ENCODE measurements around the gene TLX1. TPM values are rescaled to one million over a fixed set of nuclear protein-coding genes. Genes with fewer than 3 reads are reported as not detected.

Gene TLX1
- total RNA-seq, 1 experiment from 2014 or later, result not detected

- H3K36me3 ChIP-seq (ENCODE audit: low read depth), result no peaks in the 10 kb centered on the region
- peaks cover 63% of the 10 kb centered on the region for H3K27me3 ChIP-seq (ENCODE audit: insufficient read depth, low read depth)
- H2AFZ ChIP-seq, result no peak overlapping the region
- H4K20me1 ChIP-seq (ENCODE audit: insufficient read depth), result no peaks in the 10 kb centered on the region
- BruUV-seq (replicated peaks), result no TSS peak
- no peak for DNase-seq
- H3K4me1 ChIP-seq (replicated peaks; ENCODE audit: insufficient read depth), result no peaks in the 10 kb centered on the region
- no peak overlapping the region for H3K27ac ChIP-seq
- no peak overlapping the region for H3K4me2 ChIP-seq
- no peaks in the 10 kb centered on the region for H3K9me2 ChIP-seq (ENCODE audit: insufficient read depth)
- H3F3A ChIP-seq (ENCODE audit: insufficient read depth, low read depth), result no peaks in the 10 kb centered on the region
- H3K9me3 ChIP-seq (ENCODE audit: insufficient read depth, low read depth), result no peaks in the 10 kb centered on the region
- TF ChIP-seq EZH2 (IDR thresholded peaks at IDR 0.05; ENCODE audit: low read depth), result no peak
- TF ChIP-seq, protein P1, sequence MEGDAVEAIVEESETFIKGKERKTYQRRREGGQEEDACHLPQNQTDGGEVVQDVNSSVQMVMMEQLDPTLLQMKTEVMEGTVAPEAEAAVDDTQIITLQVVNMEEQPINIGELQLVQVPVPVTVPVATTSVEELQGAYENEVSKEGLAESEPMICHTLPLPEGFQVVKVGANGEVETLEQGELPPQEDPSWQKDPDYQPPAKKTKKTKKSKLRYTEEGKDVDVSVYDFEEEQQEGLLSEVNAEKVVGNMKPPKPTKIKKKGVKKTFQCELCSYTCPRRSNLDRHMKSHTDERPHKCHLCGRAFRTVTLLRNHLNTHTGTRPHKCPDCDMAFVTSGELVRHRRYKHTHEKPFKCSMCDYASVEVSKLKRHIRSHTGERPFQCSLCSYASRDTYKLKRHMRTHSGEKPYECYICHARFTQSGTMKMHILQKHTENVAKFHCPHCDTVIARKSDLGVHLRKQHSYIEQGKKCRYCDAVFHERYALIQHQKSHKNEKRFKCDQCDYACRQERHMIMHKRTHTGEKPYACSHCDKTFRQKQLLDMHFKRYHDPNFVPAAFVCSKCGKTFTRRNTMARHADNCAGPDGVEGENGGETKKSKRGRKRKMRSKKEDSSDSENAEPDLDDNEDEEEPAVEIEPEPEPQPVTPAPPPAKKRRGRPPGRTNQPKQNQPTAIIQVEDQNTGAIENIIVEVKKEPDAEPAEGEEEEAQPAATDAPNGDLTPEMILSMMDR (conservative IDR thresholded peaks at IDR 0.05), result no peak
- ChIA-PET CTCF (no interaction called here), POLR2A (ENCODE audit: unreplicated experiment) (no interaction called here)
- intact Hi-C loops (cut with micrococcal nuclease; ENCODE audit: unreplicated experiment), result no loop called here
- no peaks in the 10 kb centered on the region for H3K79me2 ChIP-seq (ENCODE audit: low read depth)
- no peak overlapping the region for H3K4me3 ChIP-seq
These were observed 9.5 kb upstream of the TLX1 start for GRCh38 chr10:101121654-101122031.

- Histone ChIP-seq H3K79me2 (ENCODE audit: low read depth) (no peaks in the 10 kb centered on the region), H3K9me3 (ENCODE audit: insufficient read depth, low read depth) (no peaks in the 10 kb centered on the region), H3F3A (ENCODE audit: insufficient read depth, low read depth) (no peaks in the 10 kb centered on the region), H3K9me2 (ENCODE audit: insufficient read depth) (no peaks in the 10 kb centered on the region), H4K20me1 (ENCODE audit: insufficient read depth) (no peaks in the 10 kb centered on the region), H2AFZ (no peak overlapping the region), H3K4me1 (replicated peaks; ENCODE audit: insufficient read depth) (no peaks in the 10 kb centered on the region), H3K27me3 (ENCODE audit: insufficient read depth, low read depth) (peaks cover 71% of the 10 kb centered on the region), H3K27ac (no peak overlapping the region), H3K4me2 (no peak overlapping the region), H3K36me3 (ENCODE audit: low read depth) (no peaks in the 10 kb centered on the region), H3K4me3 (no peak overlapping the region)
- intact Hi-C loops (cut with micrococcal nuclease; ENCODE audit: unreplicated experiment), result no loop called here
- no peak for DNase-seq
- TF ChIP-seq, protein P1 (conservative IDR thresholded peaks at IDR 0.05), result no peak
- no peak for TF ChIP-seq EZH2 (IDR thresholded peaks at IDR 0.05; ENCODE audit: low read depth)
- ChIA-PET POLR2A (ENCODE audit: unreplicated experiment) (no interaction called here), CTCF (no interaction called here)
- BruUV-seq (replicated peaks), result no TSS peak
These were observed 8.6 kb upstream of the TLX1 start for GRCh38 chr10:101122270-101123084.

- Histone ChIP-seq H3K9me2 (ENCODE audit: insufficient read depth) (no peaks in the 10 kb centered on the region), H3K27ac (no peak overlapping the region), H4K20me1 (ENCODE audit: insufficient read depth) (no peaks in the 10 kb centered on the region), H3K4me1 (replicated peaks; ENCODE audit: insufficient read depth) (no peaks in the 10 kb centered on the region), H3K79me2 (ENCODE audit: low read depth) (no peaks in the 10 kb centered on the region), H3K4me2 (no peak overlapping the region), H3K4me3 (no peak overlapping the region), H3K27me3 (ENCODE audit: insufficient read depth, low read depth) (peaks cover 72% of the 10 kb centered on the region), H3K9me3 (ENCODE audit: insufficient read depth, low read depth) (no peaks in the 10 kb centered on the region), H2AFZ (no peak overlapping the region), H3K36me3 (ENCODE audit: low read depth) (no peaks in the 10 kb centered on the region), H3F3A (ENCODE audit: insufficient read depth, low read depth) (no peaks in the 10 kb centered on the region)
- ChIA-PET CTCF (interaction anchor here (0.6 to 1.2 kb wide), 5 partner anchors 20 to 295 kb away, joined by 3 to 16 read pairs (median 4); no protein-coding TSS in a partner anchor), POLR2A (ENCODE audit: unreplicated experiment) (no interaction called here)
- peak in 1 of 2 experiments; percentile 9 for DNase-seq
- intact Hi-C loops (cut with micrococcal nuclease; ENCODE audit: unreplicated experiment), result no loop called here
- TF ChIP-seq, protein P1 (conservative IDR thresholded peaks at IDR 0.05), result no peak
- no peak for TF ChIP-seq EZH2 (IDR thresholded peaks at IDR 0.05; ENCODE audit: low read depth)
- no TSS peak for BruUV-seq (replicated peaks)
These were observed 7.8 kb upstream of the TLX1 start for GRCh38 chr10:101123085-101123814.
